Measurements from ENCODE around the gene PDE4C.
"Not testable (repeated sequence)": the region's sequence is repeated elsewhere in the genome, so short reads cannot be mapped to it uniquely, and the experiment has no call there.

Gene PDE4C

GRCh38 chr19:18220632-18221275 lies 5.5 kb downstream of the PDE4C start:
- Mint-ChIP-seq H3K27ac (no peak overlapping the region), H3K27me3 (peaks cover 21% of the 10 kb centered on the region), H3K9me3 (ENCODE audit: low read depth) (no peaks in the 10 kb centered on the region), H3K36me3 (no peaks in the 10 kb centered on the region), H3K4me3 (no peak overlapping the region), H3K4me1 (ENCODE audit: low read depth) (peaks cover 15% of the 10 kb centered on the region)

GRCh38 chr19:18219911-18220631 lies 6.2 kb downstream of the PDE4C start:
- H3K27me3 Mint-ChIP-seq: peaks cover 16% of the 10 kb centered on the region
- H3K36me3 Mint-ChIP-seq: no peaks in the 10 kb centered on the region
- H3K4me3 Mint-ChIP-seq: no peak overlapping the region
- peaks cover 13% of the 10 kb centered on the region for H3K4me1 Mint-ChIP-seq (ENCODE audit: low read depth)
- H3K9me3 Mint-ChIP-seq (ENCODE audit: low read depth): no peaks in the 10 kb centered on the region
- no peak overlapping the region for H3K27ac Mint-ChIP-seq

- no peaks in the 10 kb centered on the region for H3K9me3 Mint-ChIP-seq (ENCODE audit: low read depth)
- peaks cover 11% of the 10 kb centered on the region for H3K27me3 Mint-ChIP-seq
- no peak overlapping the region for H3K4me3 Mint-ChIP-seq
- peaks cover 9% of the 10 kb centered on the region for H3K4me1 Mint-ChIP-seq (ENCODE audit: low read depth)
- H3K36me3 Mint-ChIP-seq: no peaks in the 10 kb centered on the region
- no peak overlapping the region for H3K27ac Mint-ChIP-seq
Observed at GRCh38 chr19:18218600-18218999, 7.6 kb downstream of the PDE4C start.

GRCh38 chr19:18218159-18218558 lies 8.1 kb downstream of the PDE4C start:
- H3K27me3 Mint-ChIP-seq: peaks cover 11% of the 10 kb centered on the region
- no peak overlapping the region for H3K27ac Mint-ChIP-seq
- no peaks in the 10 kb centered on the region for H3K36me3 Mint-ChIP-seq
- no peak overlapping the region for H3K4me3 Mint-ChIP-seq
- no peaks in the 10 kb centered on the region for H3K9me3 Mint-ChIP-seq (ENCODE audit: low read depth)
- peaks cover 9% of the 10 kb centered on the region for H3K4me1 Mint-ChIP-seq (ENCODE audit: low read depth)

GRCh38 chr19:18216789-18217188 lies 9.4 kb downstream of the PDE4C start:
- no peak overlapping the region for H3K4me3 Mint-ChIP-seq
- no peaks in the 10 kb centered on the region for H3K9me3 Mint-ChIP-seq (ENCODE audit: low read depth)
- H3K27ac Mint-ChIP-seq: no peak overlapping the region
- H3K27me3 Mint-ChIP-seq: peaks cover 9% of the 10 kb centered on the region
- H3K4me1 Mint-ChIP-seq (ENCODE audit: low read depth): peaks cover 9% of the 10 kb centered on the region
- H3K36me3 Mint-ChIP-seq: no peaks in the 10 kb centered on the region

- H3K4me3 Mint-ChIP-seq: no peak overlapping the region
- H3K4me1 Mint-ChIP-seq (ENCODE audit: low read depth): peaks cover 4% of the 10 kb centered on the region
- H3K9me3 Mint-ChIP-seq (ENCODE audit: low read depth): no peaks in the 10 kb centered on the region
- H3K27ac Mint-ChIP-seq: no peak overlapping the region
- no peaks in the 10 kb centered on the region for H3K36me3 Mint-ChIP-seq
- H3K27me3 Mint-ChIP-seq: peaks cover 4% of the 10 kb centered on the region
Observed at GRCh38 chr19:18214779-18215433, 11.3 kb downstream of the PDE4C start.

- H3K4me3 Mint-ChIP-seq: no peak overlapping the region
- peaks cover 4% of the 10 kb centered on the region for H3K4me1 Mint-ChIP-seq (ENCODE audit: low read depth)
- H3K27ac Mint-ChIP-seq: no peak overlapping the region
- no peaks in the 10 kb centered on the region for H3K9me3 Mint-ChIP-seq (ENCODE audit: low read depth)
- H3K36me3 Mint-ChIP-seq: no peaks in the 10 kb centered on the region
- peaks cover 5% of the 10 kb centered on the region for H3K27me3 Mint-ChIP-seq
Observed at GRCh38 chr19:18211683-18212082, 14.6 kb downstream of the PDE4C start.

GRCh38 chr19:18209912-18210311 lies 16.3 kb downstream of the PDE4C start:
- H3K27ac Mint-ChIP-seq; H3K36me3 Mint-ChIP-seq; H3K27me3 Mint-ChIP-seq; H3K4me1 Mint-ChIP-seq (ENCODE audit: low read depth); H3K4me3 Mint-ChIP-seq; H3K9me3 Mint-ChIP-seq (ENCODE audit: low read depth): not testable (repeated sequence)

- Mint-ChIP-seq H3K9me3 (ENCODE audit: low read depth) (no peaks in the 10 kb centered on the region), H3K4me3 (no peak overlapping the region), H3K4me1 (ENCODE audit: low read depth) (peaks cover 5% of the 10 kb centered on the region), H3K27ac (no peak overlapping the region), H3K36me3 (no peaks in the 10 kb centered on the region), H3K27me3 (peaks cover 5% of the 10 kb centered on the region)
Observed at GRCh38 chr19:18208098-18208951, 17.9 kb downstream of the PDE4C start.

GRCh38 chr19:18206018-18206417 lies 20.2 kb downstream of the PDE4C start:
- no peak overlapping the region for H3K4me3 Mint-ChIP-seq
- H3K27ac Mint-ChIP-seq: no peak overlapping the region
- H3K9me3 Mint-ChIP-seq (ENCODE audit: low read depth): no peaks in the 10 kb centered on the region
- peaks cover 16% of the 10 kb centered on the region for H3K4me1 Mint-ChIP-seq (ENCODE audit: low read depth)
- no peaks in the 10 kb centered on the region for H3K36me3 Mint-ChIP-seq
- H3K27me3 Mint-ChIP-seq: peaks cover 5% of the 10 kb centered on the region

- Mint-ChIP-seq H3K36me3 (no peaks in the 10 kb centered on the region), H3K9me3 (ENCODE audit: low read depth) (no peaks in the 10 kb centered on the region), H3K4me1 (ENCODE audit: low read depth) (peaks cover 16% of the 10 kb centered on the region), H3K27me3 (peaks cover 5% of the 10 kb centered on the region), H3K27ac (no peak overlapping the region), H3K4me3 (peak overlapping the region; percentile 95)
Observed at GRCh38 chr19:18205200-18205892, 20.9 kb downstream of the PDE4C start.

GRCh38 chr19:18204394-18205199 lies 21.6 kb downstream of the PDE4C start:
- peak overlapping the region; percentile 78 for H3K27ac Mint-ChIP-seq
- H3K9me3 Mint-ChIP-seq (ENCODE audit: low read depth): no peaks in the 10 kb centered on the region
- peaks cover 16% of the 10 kb centered on the region for H3K4me1 Mint-ChIP-seq (ENCODE audit: low read depth)
- peak overlapping the region; percentile 95 for H3K4me3 Mint-ChIP-seq
- peaks cover 4% of the 10 kb centered on the region for H3K27me3 Mint-ChIP-seq
- H3K36me3 Mint-ChIP-seq: no peaks in the 10 kb centered on the region

GRCh38 chr19:18203863-18204393 lies 22.3 kb downstream of the PDE4C start, which contains the start of gene RAB3A:
TSS of gene RAB3A (minus strand) at chr19:18204042. CDS start at chr19:18202740, 1,302 bp downstream.
- peak within 1 kb of the TSS; percentile 95 for H3K4me3 Mint-ChIP-seq
- H3K27ac Mint-ChIP-seq: peak within 1 kb of the TSS; percentile 83
- H3K36me3 Mint-ChIP-seq: no peaks in the 10 kb centered on the region
- peaks cover 4% of the 10 kb centered on the region for H3K27me3 Mint-ChIP-seq
- H3K9me3 Mint-ChIP-seq (ENCODE audit: low read depth): no peaks in the 10 kb centered on the region
- peaks cover 16% of the 10 kb centered on the region for H3K4me1 Mint-ChIP-seq (ENCODE audit: low read depth)

All from activated naive CD8-positive, alpha-beta T cell (primary cell).